Stimulated activated naive CD8-positive, alpha-beta T cell treated with anti-CD3 and anti-CD28 coated beads, Interleukin-15, amount 100 ng/mL, for 72 hours (primary cell): ENCODE data around the gene LMOD2.
"Not testable (repeated sequence)": the region's sequence is repeated elsewhere in the genome, so short reads cannot be mapped to it uniquely, and the experiment has no call there.

Source experiments
- ATAC-seq: fragments of 150-1000 bp; cut with Tn5 transposase; 2 replicates; pipeline ENCODE4 v1.10.0; 2021; ENCODE audit warnings: mild to moderate bottlenecking, moderate library complexity
- DNase-seq, 2 donors: peaks; one replicate each; pipeline ENCODE4 v3.0.0; 2021 to 2022
- H3K27ac Mint-ChIP-seq, 2 donors: one replicate each; pipeline ENCODE4 v1.8.0; 2022; ENCODE audit warnings: mild to moderate bottlenecking in 2 of 2, mixed read lengths in 2 of 2, moderate library complexity in 2 of 2
- H3K27me3 Mint-ChIP-seq: one replicate; pipeline ENCODE4 v1.8.0; 2022; ENCODE audit warnings: mixed read lengths
- H3K4me1 Mint-ChIP-seq: one replicate; pipeline ENCODE4 v1.8.0; 2022; ENCODE audit warnings: mild to moderate bottlenecking, mixed read lengths
- H3K4me3 Mint-ChIP-seq, 2 donors: one replicate each; pipeline ENCODE4 v1.8.0; 2022; ENCODE audit warnings: mild to moderate bottlenecking in 2 of 2, mixed read lengths in 2 of 2, moderate library complexity in 1 of 2
- H3K9me3 Mint-ChIP-seq, 2 donors: one replicate each; pipeline ENCODE4 v1.8.0; 2022; ENCODE audit warnings: mixed read lengths in 2 of 2

The LMOD2 gene

DNA sequence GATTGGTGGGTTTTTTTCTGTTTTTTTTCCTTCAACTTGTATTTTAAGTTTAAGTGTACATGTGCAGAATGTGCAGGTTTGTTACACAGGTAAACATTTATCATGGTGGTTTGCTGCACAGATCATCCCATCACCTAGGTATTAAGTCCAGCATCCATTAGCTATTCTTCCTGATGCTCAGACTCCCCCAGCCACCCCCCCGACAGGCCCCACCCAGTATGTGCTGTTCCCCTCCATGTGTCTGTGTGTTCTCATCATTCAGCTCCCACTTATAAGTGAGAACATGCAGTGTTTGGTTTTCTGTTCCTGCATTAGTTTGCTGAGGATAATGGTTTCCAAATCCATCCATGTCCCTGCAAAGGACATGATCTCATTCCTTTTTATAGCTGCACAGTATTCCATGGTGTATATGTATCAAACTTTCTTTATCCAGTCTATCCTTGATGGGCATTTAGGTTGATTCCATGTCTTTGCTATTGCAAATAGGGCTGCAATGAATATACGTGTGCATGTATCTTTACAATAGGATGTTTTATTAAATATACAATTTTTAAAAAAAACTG is 21.6 kb upstream of the LMOD2 start:
- DNase-seq, H3K27ac Mint-ChIP-seq, H3K4me1 Mint-ChIP-seq, H3K4me3 Mint-ChIP-seq, ATAC-seq, H3K9me3 Mint-ChIP-seq: not testable (repeated sequence)
- H3K27me3 Mint-ChIP-seq, result peaks cover 31% of the 10 kb centered on the region

- Mint-ChIP-seq H3K4me3 (no peak overlapping the region), H3K4me1 (no peaks in the 10 kb centered on the region), H3K9me3 (no peaks in the 10 kb centered on the region), H3K27ac (no peak overlapping the region), H3K27me3 (peaks cover 34% of the 10 kb centered on the region)
- ATAC-seq (no peak), DNase-seq (no peak)
Measured at GRCh38 chr7:123635551-123636359, 19.9 kb upstream of the LMOD2 start.

DNA sequence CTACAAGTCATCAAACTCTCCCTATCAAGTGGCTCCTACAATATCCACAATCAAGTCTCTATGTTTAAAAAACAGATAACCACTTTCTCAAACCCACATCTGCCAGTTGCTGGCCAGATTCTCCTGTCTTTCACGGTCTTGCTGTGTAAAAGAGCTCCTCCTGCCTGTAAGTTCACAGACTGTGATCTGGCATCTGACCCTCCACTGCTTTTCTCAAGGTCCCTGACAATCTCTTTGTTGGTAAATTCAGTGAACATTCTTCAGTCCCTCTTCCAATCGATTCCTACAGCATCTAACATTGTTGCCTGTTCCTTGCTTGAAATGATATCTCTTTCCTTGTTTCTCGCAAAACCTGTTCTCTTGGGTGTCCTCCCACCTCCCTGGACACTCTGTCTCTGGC is 18.5 kb upstream of the LMOD2 start:
- H3K9me3 Mint-ChIP-seq, result no peaks in the 10 kb centered on the region
- H3K4me3 Mint-ChIP-seq, result no peak overlapping the region
- peaks cover 36% of the 10 kb centered on the region for H3K27me3 Mint-ChIP-seq
- no peaks in the 10 kb centered on the region for H3K4me1 Mint-ChIP-seq
- DNase-seq, result no peak
- no peak overlapping the region for H3K27ac Mint-ChIP-seq
- ATAC-seq, result no peak

DNA sequence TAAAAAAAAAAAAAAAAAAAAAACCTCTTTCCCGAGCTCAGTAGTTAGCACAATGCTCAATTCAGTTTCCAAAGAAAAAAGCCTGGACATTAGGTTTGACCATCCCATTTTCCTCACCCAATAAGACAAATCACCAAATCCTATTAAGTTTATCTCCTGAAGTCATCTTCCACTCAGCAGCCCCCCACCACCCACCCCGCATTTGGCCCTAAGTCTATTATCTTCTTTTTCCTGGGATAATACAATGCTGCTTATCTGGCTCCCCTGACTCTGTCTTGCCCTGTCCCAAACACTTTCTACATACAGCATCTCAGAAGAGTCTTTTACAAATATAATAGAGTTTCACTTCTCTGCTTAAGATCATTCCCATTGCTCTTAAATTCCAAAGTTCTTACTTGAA is 17.8 kb upstream of the LMOD2 start:
- Mint-ChIP-seq H3K4me3 (no peak overlapping the region), H3K4me1 (no peaks in the 10 kb centered on the region), H3K27me3 (peaks cover 41% of the 10 kb centered on the region), H3K27ac (peak overlapping the region in 1 of 2 donors; percentile 30), H3K9me3 (no peaks in the 10 kb centered on the region)
- DNase-seq (no peak), ATAC-seq (no peak)

DNA sequence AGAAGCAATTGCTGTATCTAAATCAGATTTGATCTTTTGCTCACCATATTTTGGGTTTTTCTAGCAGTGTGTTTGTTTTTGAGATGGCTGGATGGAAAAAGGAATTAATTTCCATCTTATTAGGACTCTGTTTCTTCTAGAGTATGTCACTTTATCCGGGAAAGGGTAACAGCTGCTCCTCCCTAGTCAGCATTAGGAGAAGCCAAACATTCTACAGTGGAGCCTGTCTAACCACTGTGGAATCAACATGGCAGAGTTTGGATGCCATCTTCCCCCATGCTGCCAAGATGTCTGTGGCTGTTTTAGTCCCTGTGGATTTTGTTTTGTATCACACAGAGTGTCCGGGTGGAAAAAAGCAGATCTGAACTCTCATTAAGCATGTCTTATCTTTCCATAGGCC is 16.0 kb upstream of the LMOD2 start:
- Mint-ChIP-seq H3K27me3 (peaks cover 57% of the 10 kb centered on the region), H3K4me3 (no peak overlapping the region)
- DNase-seq, result no peak

DNA sequence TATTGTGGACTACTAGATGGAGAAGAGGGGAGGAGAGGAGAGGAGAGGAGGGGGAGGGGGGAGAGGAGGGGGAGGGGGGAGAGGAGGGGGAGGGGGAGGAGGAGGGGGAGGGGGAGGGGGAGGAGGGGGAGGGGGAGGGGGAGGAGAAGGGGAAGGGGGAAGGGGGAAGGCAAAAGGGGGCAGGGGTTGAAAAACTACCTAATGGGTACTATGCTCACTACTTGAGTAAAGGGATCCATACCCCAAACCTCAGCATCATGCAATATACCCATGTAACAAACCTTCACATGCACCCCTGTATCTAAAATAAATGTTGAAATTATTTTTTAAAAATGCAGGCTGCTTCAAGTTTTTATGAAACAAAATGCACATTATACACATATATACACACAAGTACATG is 15.1 kb upstream of the LMOD2 start:
- peaks cover 57% of the 10 kb centered on the region for H3K27me3 Mint-ChIP-seq
- no peak overlapping the region for H3K4me3 Mint-ChIP-seq
- no peaks in the 10 kb centered on the region for H3K4me1 Mint-ChIP-seq
- no peak overlapping the region for H3K27ac Mint-ChIP-seq
- ATAC-seq (no peak), DNase-seq (no peak)
- no peaks in the 10 kb centered on the region for H3K9me3 Mint-ChIP-seq

More for the DNA sequence above, 16.0 kb upstream of the LMOD2 start:
- no peak for ATAC-seq
- H3K27ac Mint-ChIP-seq, result no peak overlapping the region
- H3K4me1 Mint-ChIP-seq, result no peaks in the 10 kb centered on the region
- no peaks in the 10 kb centered on the region for H3K9me3 Mint-ChIP-seq

- Mint-ChIP-seq H3K4me3 (no peak overlapping the region), H3K4me1 (no peaks in the 10 kb centered on the region), H3K27me3 (peaks cover 61% of the 10 kb centered on the region), H3K27ac (no peak overlapping the region), H3K9me3 (no peaks in the 10 kb centered on the region)
- DNase-seq, result no peak
- no peak for ATAC-seq
Measured at GRCh38 chr7:123641901-123642300, 13.8 kb upstream of the LMOD2 start.

- no peak for ATAC-seq
- no peaks in the 10 kb centered on the region for H3K4me1 Mint-ChIP-seq
- no peak overlapping the region for H3K4me3 Mint-ChIP-seq
- no peak overlapping the region for H3K27ac Mint-ChIP-seq
- H3K27me3 Mint-ChIP-seq, result peaks cover 46% of the 10 kb centered on the region
- DNase-seq, result no peak
- H3K9me3 Mint-ChIP-seq, result no peaks in the 10 kb centered on the region
Measured at GRCh38 chr7:123643495-123644441, 11.9 kb upstream of the LMOD2 start.

DNA sequence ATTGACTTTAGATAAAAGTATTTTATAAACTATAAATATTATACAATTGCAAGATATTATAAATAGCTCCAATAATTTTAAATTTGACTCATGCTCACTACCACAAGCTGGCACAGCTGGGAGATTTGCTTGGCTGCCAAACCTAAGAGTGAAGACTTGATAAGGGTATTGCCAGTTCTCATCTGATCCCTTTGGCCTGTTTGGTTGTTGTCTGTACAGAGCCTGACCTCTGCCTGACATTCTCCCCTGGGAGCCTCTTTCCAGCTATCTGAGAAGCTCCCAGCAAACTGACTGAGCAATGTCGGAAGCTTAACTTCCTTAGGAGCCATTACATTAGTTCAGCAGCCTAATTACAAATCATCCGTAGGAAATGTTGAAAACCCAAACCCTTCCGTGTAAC is 10.2 kb upstream of the LMOD2 start:
- Mint-ChIP-seq H3K27ac (no peak overlapping the region), H3K4me1 (no peaks in the 10 kb centered on the region), H3K9me3 (no peaks in the 10 kb centered on the region), H3K4me3 (no peak overlapping the region), H3K27me3 (peaks cover 44% of the 10 kb centered on the region)
- ATAC-seq (no peak), DNase-seq (no peak)

- Mint-ChIP-seq H3K9me3 (no peaks in the 10 kb centered on the region), H3K27me3 (peaks cover 31% of the 10 kb centered on the region), H3K4me3 (no peak overlapping the region), H3K27ac (no peak overlapping the region), H3K4me1 (no peaks in the 10 kb centered on the region)
- DNase-seq (no peak), ATAC-seq (no peak)
Measured at GRCh38 chr7:123647106-123647730, 8.4 kb upstream of the LMOD2 start.

GRCh38 chr7:123649964-123650363 is 5.7 kb upstream of the LMOD2 start:
- Mint-ChIP-seq H3K27ac (no peak overlapping the region), H3K9me3 (no peaks in the 10 kb centered on the region), H3K27me3 (peaks cover 7% of the 10 kb centered on the region), H3K4me1 (no peaks in the 10 kb centered on the region), H3K4me3 (no peak overlapping the region)
- DNase-seq, result no peak
- ATAC-seq, result no peak

GRCh38 chr7:123650595-123650994 is 5.1 kb upstream of the LMOD2 start:
- no peaks in the 10 kb centered on the region for H3K9me3 Mint-ChIP-seq
- no peak overlapping the region for H3K27ac Mint-ChIP-seq
- H3K27me3 Mint-ChIP-seq, result peaks cover 10% of the 10 kb centered on the region
- DNase-seq (no peak), ATAC-seq (no peak)
- no peaks in the 10 kb centered on the region for H3K4me1 Mint-ChIP-seq
- no peak overlapping the region for H3K4me3 Mint-ChIP-seq

DNA sequence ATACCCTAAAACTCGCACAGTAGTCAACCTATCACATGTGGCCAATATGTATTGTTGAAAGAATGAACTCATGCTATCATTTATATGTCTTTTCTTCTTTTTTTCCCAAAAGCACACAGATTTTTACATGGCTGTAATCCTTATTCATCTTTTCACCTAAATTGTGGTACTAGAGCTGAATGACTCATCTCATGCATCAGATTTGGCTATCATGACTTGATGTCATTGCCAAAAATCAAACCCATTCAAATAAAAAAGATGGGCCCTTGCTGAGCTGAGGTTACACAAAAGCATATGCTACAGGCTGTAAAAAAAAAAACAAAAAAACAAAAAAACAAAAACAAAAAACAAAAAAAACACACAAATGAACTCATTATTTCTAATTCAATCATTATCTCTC is 3.3 kb upstream of the LMOD2 start:
- Mint-ChIP-seq H3K27me3 (peaks cover 8% of the 10 kb centered on the region), H3K4me3 (no peak overlapping the region), H3K27ac (no peak overlapping the region), H3K4me1 (no peaks in the 10 kb centered on the region), H3K9me3 (no peaks in the 10 kb centered on the region)
- no peak for ATAC-seq
- no peak for DNase-seq

DNA sequence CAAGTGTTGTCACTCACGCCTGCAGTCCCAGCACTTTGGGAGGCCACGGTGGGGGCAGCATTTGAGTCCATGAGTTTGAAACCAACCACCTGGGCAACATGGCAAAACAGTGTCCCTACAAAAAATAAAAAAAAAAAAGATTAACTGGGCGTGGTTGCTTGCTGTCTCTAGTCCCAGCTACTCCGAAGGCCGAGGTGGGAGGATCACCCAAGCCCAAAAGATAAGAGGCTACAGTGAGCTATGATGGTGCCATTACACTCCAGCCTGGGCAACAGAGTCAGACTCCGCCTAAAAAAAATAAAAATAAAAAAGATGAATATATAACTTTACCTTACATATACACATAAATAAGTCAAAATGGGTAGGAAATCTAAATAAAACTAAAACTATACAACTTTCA is 2.5 kb upstream of the LMOD2 start:
- DNase-seq (no peak), ATAC-seq (no peak)
- H3K27ac Mint-ChIP-seq, result no peak overlapping the region
- no peaks in the 10 kb centered on the region for H3K4me1 Mint-ChIP-seq
- H3K27me3 Mint-ChIP-seq, result peaks cover 10% of the 10 kb centered on the region
- no peaks in the 10 kb centered on the region for H3K9me3 Mint-ChIP-seq
- no peak overlapping the region for H3K4me3 Mint-ChIP-seq

- no peak overlapping the region for H3K4me3 Mint-ChIP-seq
- H3K27me3 Mint-ChIP-seq, result peaks cover 41% of the 10 kb centered on the region
- DNase-seq, result no peak
- ATAC-seq, result no peak
- H3K9me3 Mint-ChIP-seq, result no peaks in the 10 kb centered on the region
- H3K4me1 Mint-ChIP-seq, result no peaks in the 10 kb centered on the region
- H3K27ac Mint-ChIP-seq, result no peak overlapping the region
Measured at GRCh38 chr7:123656544-123657303, 1.1 kb downstream of the LMOD2 start.
